K562 (cell line): ENCODE measurements around the gene BTAF1. TPM values are rescaled to one million over a fixed set of nuclear protein-coding genes. Genes with fewer than 3 reads are reported as not detected.

Experiments used
- ATAC-seq: fragments of 200-7000 bp; cut with Tn5 transposase; 3 replicates; pipeline ENCODE4 v1.9.1; 2020; ENCODE audit warnings: moderate library complexity
- BruUV-seq: library from RNA; stranded (reverse); fragments of 400-500 nt; replicated peaks from 2 replicates; lab custom pipeline; 2021; lab: Mats Ljungman, UMichigan
- CTCF ChIA-PET: fragments of 300-600 bp; formaldehyde crosslinking; extraction: SDS; loops from one replicate; lab custom pipeline; 2021; ENCODE audit warnings: low intra/inter-chr PET ratio; lab: Yijun Ruan, JAX
- POLR2A ChIA-PET: fragments of 300-600, 350-650 bp; sonication (Branson Sonifier 250); formaldehyde crosslinking; extraction: SDS; loops from one replicate; lab custom pipeline; 2021; ENCODE audit warnings: antibody characterized with exemption, inconsistent platforms; lab: Yijun Ruan, JAX
- DNase-seq, 4 experiments: peaks; one replicate each; pipeline versions ENCODE4 v3.0.0 to v3.0.0-alpha.2; 2011 to 2018; ENCODE audit warnings: low spot score in 3 of 4, mixed read lengths in 3 of 4; ENCODE audit errors: extremely low read depth in 1 of 4
- FAIRE-seq: peaks from 2 replicates; lab custom pipeline; 2011; peaks lifted over from hg19 to GRCh38; lab: Jason Lieb, UNC
- H2AFZ ChIP-seq: 2 replicates; pipeline ENCODE4 v1.6.0; 2011; ENCODE audit warnings: low read depth, low read length, control low read depth, inconsistent platforms
- H3K27ac ChIP-seq: fragments of 200-600 bp; 3 replicates; pipeline ENCODE4 v1.8.0; 2011; ENCODE audit warnings: low read depth, mild to moderate bottlenecking, control low read depth, inconsistent platforms, low read length, moderate library complexity, mixed read lengths; ENCODE audit errors: extremely low read depth
- H3K27me3 ChIP-seq, 2 experiments: fragments of 300-600 bp in 1 of 2; 2 replicates in 1 of 2; 3 replicates in 1 of 2; pipeline versions ENCODE4 v1.6.0 to v1.8.0; 2011; ENCODE audit warnings: inconsistent platforms in 2 of 2, low read length in 2 of 2, mild to moderate bottlenecking in 1 of 2, mixed read lengths in 1 of 2, moderate library complexity in 1 of 2; ENCODE audit not compliant: control insufficient read depth in 2 of 2, insufficient read depth in 2 of 2
- H3K36me3 ChIP-seq: fragments of 300-600 bp; 3 replicates; pipeline ENCODE4 v1.8.0; 2011; ENCODE audit warnings: mild to moderate bottlenecking, low read length, inconsistent platforms; ENCODE audit not compliant: control insufficient read depth, insufficient read depth
- H3K4me1 ChIP-seq, 2 experiments: fragments of 200-600 bp in 1 of 2; replicated peaks in 1 of 2; 2 replicates in 1 of 2; 3 replicates in 1 of 2; pipeline versions ENCODE4 v1.5.1 to v1.8.0; 2011; ENCODE audit warnings: inconsistent platforms in 2 of 2, low read length in 2 of 2, mild to moderate bottlenecking in 1 of 2, mixed read lengths in 1 of 2, moderate library complexity in 1 of 2; ENCODE audit not compliant: control insufficient read depth in 2 of 2, insufficient read depth in 2 of 2
- H3K4me2 ChIP-seq: 2 replicates; pipeline ENCODE4 v1.6.1; 2011; ENCODE audit warnings: low read length, control low read depth, inconsistent platforms, mixed read lengths; ENCODE audit not compliant: insufficient read depth
- H3K4me3 ChIP-seq: fragments of 200-600 bp; sonication (generic), shearing (Covaris generic); 2 replicates; pipeline ENCODE4 v1.5.1; 2016; ENCODE audit warnings: control low read depth, inconsistent platforms
- H3K79me2 ChIP-seq: fragments of 200-600 bp; 3 replicates; pipeline ENCODE4 v1.8.0; 2011; ENCODE audit warnings: low read length, inconsistent platforms; ENCODE audit not compliant: control insufficient read depth, insufficient read depth
- H3K9ac ChIP-seq, 2 experiments: 2 replicates each; pipeline versions ENCODE4 v1.6.0 to v1.6.1; 2011; ENCODE audit warnings: low read depth in 2 of 2, low read length in 2 of 2, control low read depth in 1 of 2, inconsistent platforms in 1 of 2, mild to moderate bottlenecking in 1 of 2, mixed read lengths in 1 of 2; ENCODE audit not compliant: insufficient read depth in 1 of 2
- H3K9me1 ChIP-seq: one replicate; pipeline ENCODE4 v1.6.0; 2011; ENCODE audit warnings: inconsistent platforms, mild to moderate bottlenecking, low read length, moderate library complexity; ENCODE audit not compliant: control insufficient read depth, insufficient read depth
- H3K9me3 ChIP-seq: replicated peaks from 2 replicates; pipeline ENCODE4 v1.5.1; 2011; ENCODE audit warnings: low read depth, low read length, inconsistent platforms; ENCODE audit not compliant: control insufficient read depth, insufficient read depth
- H4K20me1 ChIP-seq: replicated peaks from 2 replicates; pipeline ENCODE4 v1.6.1; 2011; ENCODE audit warnings: low read length, inconsistent platforms, mixed read lengths; ENCODE audit not compliant: control insufficient read depth, insufficient read depth
- CAMTA2 ChIP-seq: fragments of 250-450 bp; sonication (Bioruptor Pico); conservative IDR thresholded peaks from 2 replicates; pipeline ENCODE4 v1.5.1; 2022
- CBFA2T3 ChIP-seq: fragments of 450-650 bp; IDR thresholded peaks from 2 replicates; pipeline ENCODE4 v1.6.1; 2017
- GTF3C2 ChIP-seq: IDR thresholded peaks from 3 replicates; pipeline ENCODE4 v1.6.1; 2011; ENCODE audit warnings: borderline replicate concordance, mild to moderate bottlenecking, moderate library complexity; ENCODE audit not compliant: insufficient read length; ENCODE audit errors: extremely low read depth
- HLTF ChIP-seq: fragments of 450-650 bp; IDR thresholded peaks from 2 replicates; pipeline ENCODE4 v1.6.1; 2016
- ILF3 ChIP-seq: fragments of 450-650 bp; IDR thresholded peaks from 2 replicates; pipeline ENCODE4 v1.6.1; 2018; ENCODE audit warnings: antibody characterized with exemption, mild to moderate bottlenecking, moderate library complexity, borderline replicate concordance
- NR1H2 ChIP-seq: sonication (generic); formaldehyde crosslinking; IDR thresholded peaks from 2 replicates; pipeline ENCODE4 v1.4.0; 2020; ENCODE audit warnings: mild to moderate bottlenecking, missing genetic modification reagents
- SUPT5H ChIP-seq: fragments of 450-650 bp; IDR thresholded peaks from 2 replicates; pipeline ENCODE4 v1.6.1; 2016
- TAF15 ChIP-seq: fragments of 200-400 bp; formaldehyde crosslinking; IDR thresholded peaks from 2 replicates; pipeline ENCODE4 v1.6.1; 2017; ENCODE audit warnings: mild to moderate bottlenecking, low read depth, low read length, moderate library complexity
- TCFL5 ChIP-seq: fragments of 250-450 bp; sonication (Bioruptor Pico); conservative IDR thresholded peaks from 2 replicates; pipeline ENCODE4 v1.6.1; 2021; ENCODE audit warnings: mild to moderate bottlenecking, moderate library complexity, matching md5 sums
- ZBTB43 ChIP-seq: sonication (generic); formaldehyde crosslinking; IDR thresholded peaks from 2 replicates; pipeline ENCODE4 v1.8.0; 2023; ENCODE audit warnings: mild to moderate bottlenecking, missing genetic modification reagents
- ZEB2 ChIP-seq: fragments of 450-650 bp; IDR thresholded peaks from 2 replicates; pipeline ENCODE4 v1.6.1; 2016
- ZNF507 ChIP-seq: conservative IDR thresholded peaks from 2 replicates; pipeline ENCODE4 v1.6.1; 2017; ENCODE audit warnings: missing genetic modification characterization, missing compliant biosample characterization
- WGBS: fragments of 100-300 bp; shearing (Covaris generic); methylation state at CpG from one replicate; pipeline ENCODE4 v1.1.6; 2016; ENCODE audit warnings: low coverage, mixed read lengths; ENCODE audit not compliant: insufficient coverage; ENCODE audit errors: missing lambda C conversion rate; 5-methylcytosine and 5-hydroxymethylcytosine counted together
- in situ Hi-C: fragments of 300-500 bp; cut with MboI; formaldehyde crosslinking; loops from 4 replicates; pipeline ENCODE4 v1.15.0; 2018; ENCODE audit warnings: inconsistent platforms, mixed read lengths
- intact Hi-C: fragments of 100-400 bp; cut with micrococcal nuclease; formaldehyde crosslinking; loops from 2 replicates; pipeline ENCODE4 v1.14.2; 2022
- polyA plus RNA-seq, 8 experiments: library from polyadenylated mRNA; depleted of rRNA in 4 of 8; stranded (reverse) in 5 of 8; unstranded in 3 of 8; fragments of >200 nt; fragmentation: Nextera tagmentation in 2 of 8; fragmentation: Illumina TruSeq in 1 of 8; extraction: Ambion mirVana in 2 of 8; extraction: Trizol in 1 of 8; gene quantifications; 2 replicates each; pipeline versions ENCODE4 v1.2.1 to v1.2.3, GENCODE V29; 2011 to 2014; ENCODE audit warnings: inconsistent platforms in 1 of 8, missing spikeins in 1 of 8
- total RNA-seq, 7 experiments: library from RNA; depleted of rRNA in 6 of 7; stranded (reverse); fragments of >200 nt in 6 of 7; fragmentation: Illumina TruSeq in 2 of 7; extraction: Trizol in 2 of 7; gene quantifications; 2 replicates each; pipeline versions ENCODE4 v1.2.1 to v1.2.3, GENCODE V29; 2011 to 2021; ENCODE audit warnings: low replicate concordance in 1 of 7

The BTAF1 gene
- total and polyA plus RNA-seq, 9 of the 15 experiments (the other 6 are each of a cell fraction or from before 2014, with no cell fraction given): 6.6 to 70.7 (median 30.5) TPM

GRCh38 chr10:92042541-92042940 lies 119.0 kb downstream of the BTAF1 start:
- Histone ChIP-seq H3K27ac (no peak overlapping the region), H4K20me1 (no peaks in the 10 kb centered on the region), H2AFZ (no peak overlapping the region), H3K9me3 (no peaks in the 10 kb centered on the region), H3K79me2 (no peaks in the 10 kb centered on the region), H3K36me3 (no peaks in the 10 kb centered on the region), H3K27me3 (no peaks in the 10 kb centered on the region), H3K9ac (no peak overlapping the region), H3K9me1 (no peaks in the 10 kb centered on the region), H3K4me3 (no peak overlapping the region), H3K4me1 (no peaks in the 10 kb centered on the region), H3K4me2 (no peak overlapping the region)
- POLR2A ChIA-PET: no interaction called here
- TF ChIP-seq HLTF: no peak
- TF ChIP-seq CBFA2T3: no peak
- TF ChIP-seq CAMTA2 (CRISPR knock-in tag): no peak
- TF ChIP-seq NR1H2 (CRISPR knock-in tag): no peak
- no peak for TF ChIP-seq GTF3C2
- no peak for TF ChIP-seq SUPT5H
- no peak for TF ChIP-seq ZEB2
- TF ChIP-seq ILF3: no peak
- no peak for TF ChIP-seq TCFL5
- TF ChIP-seq ZNF507 (tag): no peak
- no peak for TF ChIP-seq ZBTB43 (CRISPR knock-in tag)
- no peak for TF ChIP-seq TAF15
- no peak for FAIRE-seq
- CTCF ChIA-PET: no interaction called here
- BruUV-seq: no TSS peak
- intact Hi-C loops (no loop called here), in situ Hi-C loops (no loop called here)
- ATAC-seq: no peak
- WGBS: 55% methylated on average over 5 of the region's 5 CpGs
- no peak for DNase-seq
